Astrocyte of the spinal cord (primary cell): ENCODE measurements around the gene ARID5B.

Source experiments
- DNase-seq: peaks from one replicate; pipeline ENCODE4 v3.0.0; 2011; ENCODE audit warnings: low read depth, low spot score
- H3K4me3 ChIP-seq: 2 replicates; pipeline ENCODE4 v1.5.1; 2011; ENCODE audit warnings: low read depth, mild to moderate bottlenecking, low read length, moderate library complexity
- CTCF ChIP-seq: IDR thresholded peaks from 2 replicates; pipeline ENCODE4 v1.5.1; 2012; ENCODE audit warnings: low read depth, mild to moderate bottlenecking, low read length, inconsistent platforms
- in situ Hi-C: cut with HindIII; loops from 2 replicates; pipeline ENCODE4 v1.10.0; 2017; ENCODE audit warnings: low sequenced_read_pairs

ARID5B gene

GRCh38 chr10:62115842-62116241, 214.3 kb downstream of the ARID5B start:
- in situ Hi-C loops = no loop called here
- TF ChIP-seq CTCF = no peak
- no peak overlapping the region for H3K4me3 ChIP-seq
- DNase-seq = no peak

- no peak overlapping the region for H3K4me3 ChIP-seq
- no peak for TF ChIP-seq CTCF
- DNase-seq = no peak
- in situ Hi-C loops = no loop called here
Measured at GRCh38 chr10:62116896-62117295, 215.4 kb downstream of the ARID5B start.

GRCh38 chr10:62121187-62121530, 219.7 kb downstream of the ARID5B start:
- no peak overlapping the region for H3K4me3 ChIP-seq
- in situ Hi-C loops = no loop called here
- no peak for DNase-seq
- TF ChIP-seq CTCF = no peak

- no peak overlapping the region for H3K4me3 ChIP-seq
- no peak for DNase-seq
- no peak for TF ChIP-seq CTCF
- in situ Hi-C loops = no loop called here
Measured at GRCh38 chr10:62127975-62128374, 226.5 kb downstream of the ARID5B start.

GRCh38 chr10:62130948-62131347, 229.4 kb downstream of the ARID5B start:
- DNase-seq = peak; percentile 91
- no peak for TF ChIP-seq CTCF
- in situ Hi-C loops = no loop called here
- no peak overlapping the region for H3K4me3 ChIP-seq

GRCh38 chr10:62131724-62132123, 230.2 kb downstream of the ARID5B start:
- DNase-seq = no peak
- TF ChIP-seq CTCF = no peak
- in situ Hi-C loops = no loop called here
- H3K4me3 ChIP-seq = no peak overlapping the region

- in situ Hi-C loops = no loop called here
- no peak for DNase-seq
- no peak for TF ChIP-seq CTCF
Measured at GRCh38 chr10:62133618-62134017, 232.1 kb downstream of the ARID5B start.

More at GRCh38 chr10:62133618-62134017, 232.1 kb downstream of the ARID5B start:
- H3K4me3 ChIP-seq = no peak overlapping the region
